ENCODE measurements around the gene KRTAP3-3.

- no peak for TF ChIP-seq CTCF (IDR thresholded peaks at IDR 0.05)
- no peak for TF ChIP-seq ZFX (IDR thresholded peaks at IDR 0.05; ENCODE audit: borderline replicate concordance)
Observed at GRCh38 chr17:40993839-40994238, at the start of gene KRTAP3-3.

Measured in 22Rv1 (cell line).